SU-DHL-6 (cell line): Measurements from ENCODE around the gene ESCO1.

Experiments used
- H2AFZ ChIP-seq: fragments of 200-600 bp; sonication (generic); 2 replicates; pipeline ENCODE4 v1.6.1; 2014; ENCODE audit warnings: low read depth, mild to moderate bottlenecking, moderate library complexity, mixed read lengths, antibody characterized with exemption, low read length; ENCODE audit not compliant: severe bottlenecking
- H3F3A ChIP-seq: fragments of 200-600 bp; shearing (Covaris generic); 2 replicates; pipeline ENCODE4 v1.6.0; 2016; ENCODE audit warnings: antibody characterized with exemption, mild to moderate bottlenecking; ENCODE audit not compliant: insufficient read depth
- H3K27ac ChIP-seq: fragments of 200-600 bp; sonication (generic); 2 replicates; pipeline ENCODE4 v1.5.1; 2016; ENCODE audit warnings: low read depth, mild to moderate bottlenecking, low read length, moderate library complexity, mixed read lengths
- H3K27me3 ChIP-seq: fragments of 200-600 bp; sonication (generic), shearing (Covaris generic); 2 replicates; pipeline ENCODE4 v1.6.0; 2014; ENCODE audit warnings: mild to moderate bottlenecking, low read length
- H3K36me3 ChIP-seq: fragments of 200-600 bp; sonication (generic); 2 replicates; pipeline ENCODE4 v1.6.1; 2014; ENCODE audit warnings: mild to moderate bottlenecking, low read length, mixed read lengths
- H3K4me2 ChIP-seq: fragments of 300-600, 200-600 bp; shearing (Covaris generic), sonication (generic); 2 replicates; pipeline ENCODE4 v1.6.0; 2014; ENCODE audit warnings: low read length, low read depth, mild to moderate bottlenecking; ENCODE audit not compliant: poor library complexity, severe bottlenecking
- H3K4me3 ChIP-seq: fragments of 200-600 bp; sonication (generic); 2 replicates; pipeline ENCODE4 v1.5.1; 2014; ENCODE audit warnings: antibody characterized with exemption, low read length, mild to moderate bottlenecking, mixed read lengths; ENCODE audit not compliant: insufficient read depth, poor library complexity, severe bottlenecking
- H3K79me2 ChIP-seq: fragments of 200-600 bp; sonication (generic); 2 replicates; pipeline ENCODE4 v1.6.1; 2014; ENCODE audit warnings: mild to moderate bottlenecking, low read length, moderate library complexity; ENCODE audit not compliant: insufficient read depth
- H3K9ac ChIP-seq: fragments of 200-600 bp; sonication (generic); 2 replicates; pipeline ENCODE4 v1.7.0; 2014; ENCODE audit warnings: mild to moderate bottlenecking, low read length
- H3K9me2 ChIP-seq: fragments of 200-600 bp; sonication (generic); replicated peaks from 2 replicates; pipeline ENCODE4 v1.6.1; 2014; ENCODE audit warnings: low read length; ENCODE audit not compliant: insufficient read depth
- H3K9me3 ChIP-seq: fragments of 200-600 bp; sonication (generic); 2 replicates; pipeline ENCODE4 v1.6.1; 2014; ENCODE audit warnings: low read length, mixed read lengths; ENCODE audit not compliant: insufficient read depth
- H4K20me1 ChIP-seq: fragments of 200-600 bp; sonication (generic); 2 replicates; pipeline ENCODE4 v1.6.1; 2014; ENCODE audit warnings: low read depth, mild to moderate bottlenecking, antibody characterized with exemption, low read length, moderate library complexity, mixed read lengths
- CTCF ChIP-seq: fragments of 200-600 bp; sonication (generic); IDR thresholded peaks from one replicate; pipeline ENCODE4 v1.5.1; 2017; ENCODE audit warnings: antibody characterized with exemption, mild to moderate bottlenecking, low read length, moderate library complexity; ENCODE audit not compliant: insufficient read depth, poor library complexity, severe bottlenecking
- EZH2phosphoT487 ChIP-seq: fragments of 200-600 bp; sonication (generic), shearing (Covaris generic); conservative IDR thresholded peaks from 2 replicates; pipeline ENCODE4 v1.6.1; 2018; ENCODE audit warnings: mild to moderate bottlenecking, antibody characterized with exemption, low read length, moderate library complexity, mixed read lengths

Gene ESCO1

GRCh38 chr18:21557607-21558253 is 42.8 kb downstream of the ESCO1 start:
- peaks cover 36% of the 10 kb centered on the region; the same call in 1 of the 2 replicates for H3K36me3 ChIP-seq

GRCh38 chr18:21550510-21550970 is 50.0 kb downstream of the ESCO1 start:
- Histone ChIP-seq H3K36me3 (peaks cover 4% of the 10 kb centered on the region; the same call in 1 of the 2 replicates), H3K9ac (no peak overlapping the region), H3K27ac (no peak overlapping the region), H3F3A (no peaks in the 10 kb centered on the region), H3K79me2 (no peaks in the 10 kb centered on the region), H3K4me2 (no peak overlapping the region), H2AFZ (no peak overlapping the region), H3K27me3 (no peaks in the 10 kb centered on the region), H3K9me2 (no peaks in the 10 kb centered on the region), H3K9me3 (no peaks in the 10 kb centered on the region), H3K4me3 (no peak overlapping the region), H4K20me1 (no peaks in the 10 kb centered on the region)
- TF ChIP-seq CTCF: no peak
- TF ChIP-seq EZH2phosphoT487: no peak

More at GRCh38 chr18:21557607-21558253, 42.8 kb downstream of the ESCO1 start:
- Histone ChIP-seq H4K20me1 (no peaks in the 10 kb centered on the region), H3F3A (peaks cover 13% of the 10 kb centered on the region; the same call in 1 of the 2 replicates), H3K27ac (no peak overlapping the region), H3K4me2 (no peak overlapping the region), H3K9ac (no peak overlapping the region), H3K4me3 (no peak overlapping the region), H3K27me3 (no peaks in the 10 kb centered on the region), H3K79me2 (no peaks in the 10 kb centered on the region), H2AFZ (no peak overlapping the region), H3K9me3 (no peaks in the 10 kb centered on the region), H3K9me2 (no peaks in the 10 kb centered on the region)
- TF ChIP-seq CTCF: no peak
- TF ChIP-seq EZH2phosphoT487: no peak

GRCh38 chr18:21548647-21549046 is 51.9 kb downstream of the ESCO1 start:
- no peak overlapping the region for H2AFZ ChIP-seq

More at GRCh38 chr18:21548647-21549046, 51.9 kb downstream of the ESCO1 start:
- H3K79me2 ChIP-seq: no peaks in the 10 kb centered on the region
- no peaks in the 10 kb centered on the region for H3K9me2 ChIP-seq
- H3K27me3 ChIP-seq: no peaks in the 10 kb centered on the region
- TF ChIP-seq CTCF (no peak), EZH2phosphoT487 (no peak)
- no peaks in the 10 kb centered on the region for H3K9me3 ChIP-seq
- H3K36me3 ChIP-seq: peaks cover 2% of the 10 kb centered on the region; the same call in 1 of the 2 replicates
- no peak overlapping the region for H3K27ac ChIP-seq
- H4K20me1 ChIP-seq: no peaks in the 10 kb centered on the region
- H3K4me3 ChIP-seq: no peak overlapping the region
- H3K4me2 ChIP-seq: no peak overlapping the region
- no peak overlapping the region for H3K9ac ChIP-seq
- no peaks in the 10 kb centered on the region for H3F3A ChIP-seq
